Activated CD4-positive, alpha-beta T cell treated with anti-CD3 and anti-CD28 coated beads for 24 hours (primary cell): Measurements from ENCODE around the gene SCNN1A.
"Not testable (repeated sequence)": the region's sequence is repeated elsewhere in the genome, so short reads cannot be mapped to it uniquely, and the experiment has no call there.

Experiments
- DNase-seq, 2 donors: peaks; one replicate each; pipeline ENCODE4 v3.0.0-alpha.2; 2020; ENCODE audit warnings: low read depth in 2 of 2

The SCNN1A gene

DNA sequence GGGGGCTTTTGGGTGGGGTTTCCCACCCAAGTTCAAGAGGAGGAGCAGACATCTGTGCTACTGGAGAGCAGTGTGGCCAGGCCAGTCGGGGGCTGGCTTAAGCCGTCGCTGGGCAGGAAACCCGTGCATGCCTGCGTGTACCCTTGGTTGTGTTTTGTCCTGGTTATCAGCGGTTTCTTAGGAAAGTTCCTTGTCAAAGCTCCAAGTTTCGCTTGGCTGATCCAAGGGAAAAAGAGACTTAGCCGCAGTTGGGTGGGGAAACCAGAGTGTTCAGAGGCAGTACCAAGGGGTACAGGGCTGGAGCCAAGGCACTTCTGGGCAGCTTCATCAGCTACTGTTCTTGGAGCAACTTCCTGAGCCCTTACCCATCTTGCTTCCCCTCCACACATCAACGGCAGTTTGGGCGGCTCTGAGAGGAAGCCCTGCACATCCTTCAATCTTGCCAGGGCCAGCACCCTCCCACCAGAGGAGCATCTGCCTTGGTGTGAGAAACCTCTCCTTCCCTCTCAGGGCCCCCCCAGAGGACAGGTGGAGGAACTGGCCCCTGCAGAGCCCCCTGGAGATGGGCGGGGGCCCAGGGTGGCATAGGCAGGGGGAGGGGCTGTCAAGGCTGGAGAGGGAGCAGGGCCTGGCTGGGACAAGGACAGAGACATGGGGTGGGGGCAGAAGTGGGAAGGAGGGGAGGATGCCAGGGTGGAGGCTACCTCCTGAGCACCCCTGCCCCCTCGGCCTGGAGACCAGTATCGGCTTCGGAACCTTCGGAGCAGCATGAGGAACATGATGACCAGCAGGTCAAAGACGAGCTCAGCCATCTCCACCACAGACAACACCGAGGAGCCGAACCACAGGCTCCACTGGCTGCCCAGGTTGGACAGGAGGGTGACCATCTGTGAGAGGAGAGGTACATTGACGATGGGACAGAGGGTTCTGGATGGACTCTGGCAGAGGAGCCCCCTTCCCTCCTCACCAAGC lies 27.7 kb downstream of the SCNN1A start:
- DNase-seq = no peak

DNA sequence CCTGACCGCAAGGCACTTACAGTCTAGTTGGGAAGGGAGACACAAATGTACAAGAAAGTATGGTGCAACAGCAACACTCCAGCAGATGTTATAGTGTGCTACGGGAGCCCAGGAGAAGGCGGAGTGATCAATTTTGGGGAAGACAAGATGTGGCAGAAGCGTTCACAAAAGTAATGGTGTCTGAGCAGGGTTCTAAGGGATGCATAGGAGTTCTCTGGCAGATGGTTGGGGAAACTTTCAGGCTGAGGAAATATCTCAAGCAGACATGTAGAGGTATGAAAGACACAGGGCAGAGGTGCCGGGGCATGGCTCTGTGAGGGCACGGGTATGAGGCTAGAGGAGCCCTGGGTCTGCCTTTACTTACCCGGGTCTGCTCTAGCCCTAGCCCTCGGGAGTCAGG lies 28.4 kb downstream of the SCNN1A start:
- no peak for DNase-seq

DNA sequence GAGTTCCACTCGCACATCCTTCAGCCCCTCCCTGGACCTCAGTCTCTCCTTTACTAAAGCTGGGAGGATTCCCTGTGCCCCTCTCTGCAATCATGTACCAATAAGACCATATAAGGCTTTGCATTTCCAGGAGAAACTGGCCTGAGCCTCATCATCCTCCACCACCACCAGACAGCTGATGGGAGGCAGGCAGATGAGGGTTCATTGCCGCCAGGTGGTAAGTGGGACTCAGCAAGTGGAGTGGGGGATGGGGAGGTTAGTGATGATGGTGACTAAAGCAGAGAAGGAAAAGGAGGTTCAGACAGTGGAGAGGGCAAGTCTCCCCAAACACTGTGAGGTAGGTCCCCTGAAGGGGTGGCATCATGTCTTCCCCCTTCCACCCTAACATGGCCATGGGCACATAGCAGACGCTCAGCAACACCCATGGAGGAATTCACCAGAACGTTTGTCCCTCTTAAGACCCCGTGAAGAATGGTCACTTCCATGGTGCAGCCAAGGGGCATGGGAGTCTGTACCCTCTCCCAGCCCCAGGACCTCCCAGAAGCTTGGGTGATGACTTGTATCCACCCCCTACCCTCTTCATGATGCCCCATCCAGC lies 29.0 kb downstream of the SCNN1A start:
- no peak for DNase-seq

DNA sequence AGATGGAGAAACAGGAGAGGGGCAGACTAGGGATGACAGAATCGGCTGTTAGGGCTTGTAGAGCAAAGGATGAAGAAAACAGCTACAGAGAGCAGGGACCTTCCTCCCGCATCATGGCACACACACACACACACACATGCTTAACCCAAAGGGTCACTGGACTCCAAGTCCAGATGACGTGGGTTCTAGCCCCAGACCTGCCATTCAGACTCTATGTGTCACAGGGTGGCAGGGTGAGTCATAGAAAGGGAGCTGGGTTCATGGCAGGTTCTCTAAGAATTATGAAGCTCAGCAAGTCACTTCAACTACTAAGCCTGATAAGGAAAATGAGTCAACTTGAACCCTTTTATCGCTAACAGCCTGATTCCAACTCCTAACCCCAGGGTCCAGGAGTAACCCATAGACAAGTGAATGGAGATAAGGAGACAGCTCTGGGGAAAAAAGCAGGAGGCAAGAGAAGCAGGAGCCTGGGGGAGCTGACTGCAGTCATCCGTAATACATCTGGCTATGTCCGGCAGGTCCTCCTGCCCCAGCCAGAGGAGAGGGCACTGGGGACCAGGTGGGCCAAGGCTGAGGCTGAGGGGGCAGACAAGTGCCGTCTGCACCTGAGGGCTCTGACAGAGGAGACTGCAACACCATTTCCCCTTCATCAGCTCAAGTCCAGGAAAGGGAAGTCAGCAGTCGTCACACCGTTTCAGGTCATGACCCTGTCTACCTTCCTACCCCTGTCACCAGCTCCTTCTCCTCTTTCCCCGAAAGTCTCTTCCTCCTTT lies 29.9 kb downstream of the SCNN1A start:
- DNase-seq = no peak

DNA sequence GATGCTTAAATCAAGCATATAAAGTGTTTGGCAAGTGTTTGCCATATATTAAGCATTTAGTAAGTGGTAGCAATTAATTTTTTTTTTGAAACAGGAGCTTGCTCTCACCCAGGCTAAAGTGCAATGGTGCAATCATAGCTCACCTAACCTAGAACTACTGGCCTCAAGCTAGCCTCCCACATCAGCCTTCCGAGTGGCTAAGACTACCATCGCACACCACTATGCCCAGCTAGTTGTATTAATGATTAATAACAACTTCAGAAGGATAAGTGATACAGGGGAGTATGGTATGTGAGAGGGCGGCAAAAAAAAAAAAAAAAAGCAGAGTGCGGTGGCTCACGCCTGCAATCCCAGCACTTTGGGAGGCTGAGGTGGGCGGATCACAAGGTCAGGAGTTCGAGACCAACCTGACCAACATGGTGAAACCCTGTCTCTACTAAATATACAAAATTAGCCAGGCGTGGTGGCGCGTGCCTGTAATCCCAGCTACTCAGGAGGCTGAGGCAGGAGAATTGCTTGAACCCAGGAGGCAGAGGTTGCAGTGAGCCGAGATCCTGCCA lies 31.2 kb downstream of the SCNN1A start:
- not testable (repeated sequence) for DNase-seq

DNA sequence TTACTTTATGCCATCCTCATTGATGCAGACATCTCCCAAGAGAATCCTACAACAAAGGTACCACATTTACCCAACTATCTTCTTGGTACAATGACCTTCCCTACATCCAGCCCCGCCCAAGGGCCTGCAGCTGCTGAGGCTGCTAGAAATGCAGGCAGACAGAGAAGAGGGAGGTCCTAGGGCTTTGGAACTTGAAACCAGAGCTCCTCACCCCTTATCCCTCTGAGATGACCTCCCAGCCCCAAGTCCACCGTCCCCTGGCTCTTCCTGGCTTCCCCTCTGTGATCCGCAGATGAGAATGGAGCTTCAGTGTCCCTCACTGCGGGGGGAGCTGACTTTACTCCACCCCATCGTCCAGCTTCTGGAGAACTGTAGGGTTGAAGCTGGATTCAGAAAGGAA lies 31.8 kb downstream of the SCNN1A start:
- DNase-seq = no peak

DNA sequence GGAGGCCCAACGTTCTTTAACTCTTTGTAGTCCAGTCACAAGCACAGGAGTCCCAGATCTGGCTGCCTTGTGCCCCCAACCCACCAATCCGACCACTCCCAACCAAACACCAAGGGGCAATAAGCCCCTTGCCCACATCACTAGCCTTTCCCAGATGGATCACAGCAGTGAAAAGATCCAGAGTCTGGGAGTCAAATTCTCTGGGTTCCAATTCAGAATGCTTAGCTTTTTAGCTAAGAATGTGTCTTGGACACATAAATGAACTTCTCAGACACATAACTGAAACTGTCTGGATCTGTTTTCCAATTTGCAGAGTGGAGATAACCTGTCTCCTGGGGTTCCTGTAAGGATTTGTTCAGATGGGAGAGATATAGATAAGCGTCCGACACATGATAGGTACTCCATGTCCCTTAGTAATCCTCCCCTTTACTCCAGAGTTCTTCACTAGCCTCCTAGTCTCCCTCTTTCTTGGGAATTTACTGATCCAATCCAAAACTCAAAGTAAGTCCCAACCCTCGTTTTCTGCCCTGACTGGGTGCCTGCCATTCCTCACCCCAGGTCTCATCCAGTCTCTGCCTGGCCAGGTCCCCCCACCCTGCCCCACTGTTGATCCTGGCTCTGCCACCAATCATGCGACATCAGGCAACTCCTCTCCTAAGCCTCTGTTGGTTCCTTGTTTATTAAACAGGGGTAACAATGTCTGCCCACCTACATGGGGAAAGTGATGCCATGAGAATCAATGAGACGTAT lies 33.0 kb downstream of the SCNN1A start:
- DNase-seq = no peak

DNA sequence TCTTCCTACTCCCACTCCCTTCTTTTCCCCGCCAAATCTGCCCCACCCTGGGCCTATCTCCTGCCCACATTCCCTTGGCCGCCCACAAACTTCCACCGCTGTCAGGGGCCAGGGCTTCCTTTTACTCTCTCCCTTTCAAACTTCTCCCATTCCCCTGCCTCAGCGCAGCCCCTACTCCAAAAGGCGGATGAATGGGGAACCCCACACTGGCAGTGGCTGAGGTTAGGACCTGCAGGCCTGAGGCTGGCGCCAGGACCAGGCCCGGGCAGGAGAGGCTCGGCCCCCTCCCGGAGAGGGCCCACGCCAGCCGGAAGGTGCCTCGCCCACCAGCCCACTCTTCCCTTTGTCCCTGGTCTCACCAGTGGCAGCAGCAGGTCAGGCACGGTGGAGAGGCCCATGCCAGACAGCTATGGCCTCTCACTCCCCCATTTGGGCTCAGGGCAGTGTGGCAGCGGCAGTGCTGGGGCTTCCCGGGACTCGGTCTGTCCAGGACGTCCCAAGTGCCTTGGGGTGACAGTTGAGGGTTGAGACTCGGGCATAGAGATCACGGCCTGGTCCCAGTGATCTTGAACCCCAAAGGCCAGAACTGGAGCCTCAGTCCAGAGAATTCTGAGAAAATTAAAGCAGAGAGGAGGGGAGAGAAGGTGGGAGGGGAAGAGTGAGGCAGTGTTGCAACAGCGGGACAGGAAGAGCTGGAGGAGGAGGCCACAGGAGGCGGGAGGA lies 33.8 kb downstream of the SCNN1A start, which contains the start of gene TNFRSF1A:
TNFRSF1A (minus strand) TSS at position 660 of the 723 bp plus-strand sequence; CDS start at position 398, 262 bp downstream.
- DNase-seq = no peak

DNA sequence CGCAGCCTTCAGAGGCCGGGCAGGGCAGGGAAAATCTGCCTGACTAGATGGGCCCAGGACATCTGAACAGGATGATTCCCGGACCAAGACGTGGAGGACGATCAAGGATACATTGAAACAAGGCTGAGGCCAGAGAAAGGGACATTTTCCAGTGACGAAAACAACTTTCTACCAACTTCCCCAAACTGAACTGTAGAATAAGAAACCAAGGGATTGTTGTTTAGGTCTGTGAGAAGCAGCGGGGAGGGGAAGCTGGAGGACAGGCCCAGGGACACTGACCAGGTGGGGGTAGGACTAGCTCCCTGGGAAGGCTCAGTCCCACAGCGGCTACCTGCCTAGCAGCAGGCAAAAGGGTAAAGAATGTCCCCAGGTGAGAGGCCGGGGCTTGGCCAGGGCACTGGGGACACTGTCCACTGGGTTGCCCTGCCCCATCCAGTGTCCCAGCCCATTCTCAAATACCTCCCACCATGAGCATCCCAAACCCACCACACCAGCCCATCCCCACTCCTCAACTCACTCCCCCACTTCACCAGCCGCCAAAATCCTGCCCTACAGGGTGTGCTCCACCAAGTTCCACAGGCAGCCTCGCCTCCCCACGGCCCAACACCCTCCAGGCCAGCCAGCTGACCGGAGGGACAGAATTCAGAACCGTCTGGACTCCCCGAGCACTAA lies 34.5 kb downstream of the SCNN1A start:
- DNase-seq = no peak

DNA sequence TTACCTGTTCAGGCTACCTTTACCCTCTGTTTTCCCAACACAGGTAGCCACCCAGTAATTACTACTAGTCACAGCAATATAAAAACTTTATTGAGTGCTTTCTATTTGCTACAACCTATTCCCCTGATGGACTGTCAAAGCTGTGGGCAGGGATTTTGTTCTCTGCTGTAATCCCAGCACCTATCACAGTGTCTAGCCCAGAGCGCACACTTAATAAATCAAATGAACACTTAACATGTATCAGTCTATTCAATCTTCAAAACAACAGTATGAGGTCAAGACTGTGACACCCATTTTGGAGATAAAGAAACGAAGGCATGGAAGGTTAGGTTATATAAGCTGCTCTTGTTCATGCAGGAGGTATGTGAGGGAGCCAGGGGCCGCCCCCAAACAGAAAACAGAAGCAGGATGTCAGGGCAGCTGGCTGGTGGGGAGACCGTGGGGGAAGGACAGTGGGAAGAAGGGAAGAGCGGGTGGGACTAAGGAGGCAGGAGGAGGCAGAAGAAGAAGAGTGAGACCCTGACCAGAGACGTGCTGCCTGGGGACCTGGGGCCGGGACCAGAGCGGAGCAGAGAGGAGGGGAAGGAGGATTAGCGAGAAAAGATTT lies 35.2 kb downstream of the SCNN1A start:
- DNase-seq = no peak

DNA sequence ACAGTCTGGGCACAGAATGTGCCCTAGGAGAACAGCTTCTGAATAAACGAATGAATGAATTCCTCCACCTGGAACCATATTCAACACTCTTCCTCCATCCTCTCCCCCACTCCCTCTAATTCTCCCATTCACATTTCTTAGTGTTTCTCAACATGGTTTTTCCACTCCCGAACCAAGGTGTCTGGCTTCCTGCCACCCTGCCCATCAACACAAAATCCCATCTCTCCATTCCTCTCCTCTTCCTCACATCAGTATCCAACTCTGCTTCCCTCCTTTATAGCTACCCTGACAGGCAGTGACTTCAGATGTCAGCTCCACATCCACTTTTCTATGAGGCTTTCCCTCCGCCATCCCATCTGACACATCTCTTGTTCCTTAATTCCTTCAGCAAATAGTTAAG lies 36.4 kb downstream of the SCNN1A start:
- no peak for DNase-seq

DNA sequence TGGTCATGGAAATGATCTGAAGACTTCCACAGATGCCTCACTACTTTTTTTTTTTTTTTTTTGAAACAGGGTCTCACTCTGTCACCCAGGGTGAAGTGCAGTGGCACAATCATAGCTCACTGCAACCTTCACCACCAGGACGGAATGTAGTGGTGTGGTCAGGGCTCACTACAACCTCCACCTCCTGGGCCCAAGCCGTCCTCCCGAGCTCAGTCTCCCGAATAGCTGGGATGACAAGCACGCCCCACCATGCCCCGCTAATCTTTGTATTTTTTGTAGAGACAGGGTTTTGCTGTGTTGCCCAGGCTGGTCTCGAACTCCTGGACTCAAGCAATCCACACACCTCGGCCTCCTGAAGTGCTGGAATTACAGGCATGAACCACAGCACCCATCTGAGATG lies 36.8 kb downstream of the SCNN1A start:
- DNase-seq = not testable (repeated sequence)

DNA sequence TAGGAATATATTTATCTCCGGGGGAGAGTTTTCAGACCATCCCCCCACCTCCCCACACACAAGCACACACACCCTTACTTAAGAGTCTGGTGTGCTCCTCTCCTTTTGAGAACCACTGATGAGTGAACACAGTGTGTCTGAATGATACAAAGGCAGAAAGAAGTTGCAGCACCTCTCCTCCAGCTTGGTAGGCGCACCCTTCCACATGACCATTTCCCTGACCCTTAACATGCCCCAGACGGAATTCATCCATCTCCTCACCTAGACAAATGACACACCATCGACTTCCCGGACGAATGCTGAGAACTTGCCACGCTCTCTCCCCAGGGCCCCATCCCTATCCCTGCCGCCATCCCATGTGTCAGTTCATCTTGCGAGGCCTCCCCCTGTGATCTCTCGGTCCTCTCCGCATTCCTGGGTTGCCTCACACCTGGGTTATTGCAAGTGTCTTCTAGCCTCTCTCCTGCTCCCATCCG lies 37.4 kb downstream of the SCNN1A start:
- DNase-seq = no peak

DNA sequence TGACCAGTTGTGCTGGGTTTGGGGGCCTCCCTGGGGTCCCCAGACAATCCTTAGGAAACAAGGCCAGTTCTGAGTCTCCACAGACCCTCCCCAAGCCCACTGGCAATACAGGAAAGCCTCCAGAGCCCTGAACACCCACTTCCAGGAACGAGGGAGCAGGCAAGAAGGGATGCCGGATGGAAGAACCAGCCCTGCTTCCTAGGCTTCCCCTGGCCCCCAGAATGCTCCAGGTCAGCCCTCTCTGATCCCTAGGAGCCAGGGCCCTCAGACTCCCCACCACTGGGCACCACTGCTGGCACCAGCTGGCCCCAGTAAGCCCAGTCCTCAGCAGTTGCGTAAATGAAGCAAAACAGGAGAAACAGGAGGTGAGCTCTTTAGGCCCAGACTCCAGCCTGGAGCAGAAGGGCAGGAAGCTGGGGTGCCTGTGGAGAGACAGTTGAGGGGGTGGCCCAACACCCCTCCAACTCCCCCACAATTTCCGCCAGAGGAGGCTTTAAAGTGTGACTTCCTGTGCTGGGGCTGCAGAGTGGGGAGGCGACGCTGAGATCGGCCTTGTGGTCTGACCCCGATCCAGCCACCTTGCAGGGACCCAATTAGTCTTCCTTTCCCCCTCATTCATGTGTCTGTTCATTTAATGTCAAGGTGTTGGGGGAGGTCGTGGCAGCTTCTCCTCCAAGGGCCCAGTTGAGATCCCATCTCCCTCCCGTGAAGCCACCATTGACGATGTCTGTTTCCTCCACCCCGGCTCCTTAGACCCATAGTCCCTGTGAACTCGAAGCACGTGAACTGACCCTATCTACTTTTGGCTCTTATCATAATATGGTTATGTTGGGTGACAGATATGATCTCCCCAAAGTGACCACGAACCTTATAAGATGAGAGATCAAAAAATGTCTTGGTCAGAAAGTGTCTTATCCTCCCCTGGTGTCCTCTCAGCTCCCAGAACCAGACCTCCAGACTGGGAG lies 38.2 kb downstream of the SCNN1A start:
- DNase-seq = no peak

DNA sequence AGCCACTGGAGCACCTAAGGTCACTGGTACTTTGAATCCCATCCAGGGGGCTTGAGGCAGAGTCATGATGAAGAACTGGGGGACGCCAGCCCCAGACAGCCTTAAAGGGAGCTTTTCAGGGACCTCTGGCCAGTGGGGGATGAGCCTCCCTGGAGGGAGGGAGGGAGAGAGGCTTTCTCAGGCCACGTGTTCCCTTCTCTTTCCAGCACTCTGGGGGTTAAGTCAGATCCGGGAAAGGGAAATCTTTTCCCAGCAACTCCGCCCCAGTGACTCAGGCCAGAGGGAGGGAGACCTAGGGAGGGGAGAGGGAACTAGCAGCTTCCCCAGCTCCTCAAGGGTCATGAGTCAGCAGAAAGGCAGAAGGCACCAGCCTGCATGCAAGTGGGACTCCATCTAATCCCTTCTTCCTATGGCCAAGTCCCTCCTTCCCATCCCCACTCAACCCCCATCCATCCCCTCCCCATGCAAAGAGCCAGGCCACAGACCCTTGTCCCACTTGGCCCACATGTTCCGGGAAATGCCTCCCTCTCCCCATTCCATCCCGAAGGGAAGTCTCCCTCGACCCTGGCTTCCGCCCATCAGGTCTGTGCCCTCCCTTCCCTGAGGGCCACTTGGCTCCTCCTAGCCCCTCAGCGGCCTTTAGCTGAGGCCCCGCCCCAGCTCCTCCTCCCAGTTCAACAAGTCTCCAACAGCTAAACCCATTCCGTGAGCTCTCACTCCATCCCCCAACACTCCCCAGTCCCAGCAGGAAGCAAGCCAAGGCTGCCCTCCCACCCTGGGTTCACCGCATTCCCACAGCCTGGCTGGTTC lies 39.1 kb downstream of the SCNN1A start:
- peak in 1 of 2 donors; percentile 49 for DNase-seq

DNA sequence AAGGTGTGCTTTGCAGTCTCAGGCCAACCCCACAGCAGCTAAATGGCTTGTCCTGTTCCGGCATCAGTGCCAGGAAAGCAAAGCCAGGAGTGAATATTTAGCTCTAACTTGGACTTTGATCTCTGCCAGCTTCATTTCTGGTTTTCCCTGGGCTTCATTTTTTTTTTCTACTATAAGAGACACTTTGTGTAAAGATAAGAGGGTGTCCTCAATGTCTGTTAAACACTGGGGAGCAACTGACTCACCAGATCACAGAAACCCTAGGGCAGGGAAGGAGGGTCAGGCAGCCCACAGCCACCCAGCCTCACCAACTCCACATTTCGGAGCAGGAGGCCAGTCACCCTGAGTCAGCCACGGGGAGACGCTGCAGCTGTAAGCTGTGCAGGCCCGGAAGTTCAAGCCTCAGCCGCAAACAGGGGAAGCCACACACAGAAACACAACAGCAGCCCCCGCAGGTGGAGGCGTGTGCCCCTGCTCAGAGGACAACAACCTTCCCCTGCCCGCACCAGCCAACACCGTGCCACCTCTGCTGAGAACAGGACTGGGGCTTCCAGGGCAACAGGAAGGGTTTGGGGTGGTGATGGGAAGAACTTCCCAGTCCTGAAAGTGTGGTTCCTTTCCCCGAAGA lies 39.8 kb downstream of the SCNN1A start:
- DNase-seq = peak; percentile 72 to 76

DNA sequence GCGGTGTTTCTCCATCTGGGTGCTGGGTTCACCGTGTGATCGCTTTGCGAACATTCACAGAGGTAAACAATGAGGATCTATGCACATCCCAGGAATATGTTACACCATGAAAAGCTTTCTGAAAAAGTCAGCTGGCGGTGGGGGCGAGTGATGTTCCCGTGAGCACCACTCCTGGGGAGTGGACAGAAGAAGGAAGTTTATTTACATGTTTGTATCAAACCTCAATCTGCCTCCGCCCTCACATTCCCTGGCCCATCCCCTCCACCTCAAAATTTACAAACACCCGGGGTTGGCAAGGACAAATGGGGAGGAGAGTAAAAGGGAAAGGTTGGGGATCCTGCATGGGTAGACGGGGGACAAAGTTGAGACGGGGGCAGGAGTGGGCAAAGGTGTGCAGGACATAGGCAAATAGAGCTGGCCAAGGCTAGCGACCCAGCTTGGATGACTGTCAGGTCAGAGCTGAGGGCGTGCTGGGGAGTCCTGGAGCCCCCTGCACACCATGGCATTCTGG lies 40.4 kb downstream of the SCNN1A start:
- no peak for DNase-seq
